Spleen (tissue), 7 donors: Measurements from ENCODE around the gene CD81.

ENCODE experiments used
- POLR2A ChIP-seq, 3 donors: fragments of 450-650 bp; IDR thresholded peaks; one replicate each; pipeline ENCODE4 v1.5.1; 2017; ENCODE audit warnings: antibody characterized with exemption in 3 of 3, mild to moderate bottlenecking in 1 of 3
- POLR2AphosphoS5 ChIP-seq, 3 donors: sonication (generic); formaldehyde crosslinking; IDR thresholded peaks; one replicate each; pipeline ENCODE4 v1.5.1; 2017; ENCODE audit warnings: antibody characterized with exemption in 3 of 3
- TF ChIP-seq, protein P1 (sequence below), 11 experiments: fragments of 200-600 bp in 7 of 11; fragments of 450-650 bp in 4 of 11; sonication (generic) in 4 of 11; IDR thresholded peaks in 8 of 11; conservative IDR thresholded peaks in 3 of 11; 1 replicate in 7 of 11; 2 replicates in 4 of 11; pipeline versions ENCODE4 v1.4.0 to v1.8.0; 2016 to 2021; ENCODE audit warnings: antibody characterized with exemption in 11 of 11, inconsistent platforms in 4 of 11, mild to moderate bottlenecking in 1 of 11
- donor health status: DM: no; HTN: no; CAD: no; lungs with moderate emphysema.
- donor health status: DM: no; HTN: no; CAD: no.
- donor health status: DM: no; HTN: no; CAD: no.

DNA sequence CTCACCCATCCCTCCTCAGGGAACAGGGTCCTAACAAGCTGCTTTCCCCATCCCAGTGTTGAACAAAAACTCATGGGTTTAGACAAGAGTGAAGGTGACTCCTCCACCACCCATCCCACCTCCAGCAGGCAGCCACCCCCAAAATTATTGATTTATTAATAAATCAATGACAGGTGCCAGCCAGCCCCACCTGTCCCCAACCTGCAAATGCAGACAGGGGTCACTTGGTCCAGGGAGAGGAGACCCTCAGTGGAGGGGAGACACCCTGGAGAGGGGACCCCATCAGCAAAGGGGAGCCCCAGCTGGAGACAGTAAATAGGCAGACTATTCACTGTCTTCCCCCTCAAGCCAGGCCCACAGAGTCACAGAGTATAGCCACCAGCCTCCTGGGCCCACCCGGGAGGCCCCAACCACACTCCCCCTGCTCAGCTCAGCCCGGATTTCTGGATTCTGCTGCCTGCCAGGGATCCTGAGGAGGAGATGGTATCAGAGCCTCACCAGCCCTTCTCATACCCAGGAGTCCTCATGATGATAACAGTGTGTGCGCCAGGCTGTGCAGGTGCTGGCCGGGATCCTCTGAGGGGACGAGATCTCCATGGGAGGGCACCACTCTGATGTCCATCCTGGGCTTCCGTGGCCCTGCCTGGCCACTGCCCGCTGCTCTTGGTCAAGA is 8.8 kb upstream of the CD81 start:
- TF ChIP-seq, protein P1, sequence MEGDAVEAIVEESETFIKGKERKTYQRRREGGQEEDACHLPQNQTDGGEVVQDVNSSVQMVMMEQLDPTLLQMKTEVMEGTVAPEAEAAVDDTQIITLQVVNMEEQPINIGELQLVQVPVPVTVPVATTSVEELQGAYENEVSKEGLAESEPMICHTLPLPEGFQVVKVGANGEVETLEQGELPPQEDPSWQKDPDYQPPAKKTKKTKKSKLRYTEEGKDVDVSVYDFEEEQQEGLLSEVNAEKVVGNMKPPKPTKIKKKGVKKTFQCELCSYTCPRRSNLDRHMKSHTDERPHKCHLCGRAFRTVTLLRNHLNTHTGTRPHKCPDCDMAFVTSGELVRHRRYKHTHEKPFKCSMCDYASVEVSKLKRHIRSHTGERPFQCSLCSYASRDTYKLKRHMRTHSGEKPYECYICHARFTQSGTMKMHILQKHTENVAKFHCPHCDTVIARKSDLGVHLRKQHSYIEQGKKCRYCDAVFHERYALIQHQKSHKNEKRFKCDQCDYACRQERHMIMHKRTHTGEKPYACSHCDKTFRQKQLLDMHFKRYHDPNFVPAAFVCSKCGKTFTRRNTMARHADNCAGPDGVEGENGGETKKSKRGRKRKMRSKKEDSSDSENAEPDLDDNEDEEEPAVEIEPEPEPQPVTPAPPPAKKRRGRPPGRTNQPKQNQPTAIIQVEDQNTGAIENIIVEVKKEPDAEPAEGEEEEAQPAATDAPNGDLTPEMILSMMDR (IDR thresholded peaks at IDR 0.05 in 8 of 11, conservative IDR thresholded peaks at IDR 0.05 in 3 of 11): no peak
- TF ChIP-seq POLR2A (IDR thresholded peaks at IDR 0.05) (no peak), POLR2AphosphoS5 (IDR thresholded peaks at IDR 0.05) (no peak)
